ENCODE measurements around the gene CLIP1.

The CLIP1 gene

GRCh38 chr12:122245553-122245952 is 176.9 kb downstream of the CLIP1 start:
- no peak for DNase-seq (ENCODE audit: low spot score)

DNA sequence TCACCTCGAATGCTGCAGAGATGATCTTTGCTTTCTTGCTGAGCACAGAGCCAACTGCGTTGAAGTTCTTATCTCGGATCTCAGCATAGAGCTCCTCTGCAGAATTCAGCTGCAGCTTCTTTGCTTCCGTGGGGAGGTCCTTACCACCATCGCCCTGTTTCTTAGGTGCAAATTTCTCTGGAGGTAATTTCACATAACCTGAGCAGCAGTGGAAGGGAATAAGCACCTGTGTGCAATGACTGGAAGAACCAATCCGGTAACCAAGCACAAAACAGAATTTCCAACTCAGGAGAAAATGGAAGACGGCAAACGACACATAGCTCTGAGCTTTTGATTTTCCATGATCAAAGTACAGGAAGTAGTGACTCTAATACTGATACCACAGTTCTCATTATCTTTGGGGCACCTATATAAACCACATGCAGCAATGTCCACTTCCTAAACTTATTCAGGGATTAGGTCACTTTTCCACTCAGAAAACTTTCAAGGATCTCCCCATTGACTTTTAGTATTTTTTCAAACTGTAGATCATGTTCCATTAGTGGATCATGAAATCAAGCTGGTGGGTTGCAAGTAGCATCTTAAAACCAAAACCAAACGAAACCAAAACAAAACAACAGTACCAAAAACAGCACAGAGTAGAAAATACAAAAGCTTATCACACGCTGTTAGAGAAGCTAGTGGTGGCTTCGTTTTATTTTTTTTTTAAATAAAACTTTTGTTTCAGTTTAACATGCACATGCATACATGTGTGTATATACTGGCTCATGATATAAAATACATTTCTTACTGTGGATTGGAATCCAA is 177.7 kb downstream of the CLIP1 start:
- DNase-seq (ENCODE audit: low spot score), result no peak

- no peak for DNase-seq (ENCODE audit: low spot score)
These were observed 178.5 kb downstream of the CLIP1 start for GRCh38 chr12:122243965-122244364.

GRCh38 chr12:122238861-122239260 is 183.6 kb downstream of the CLIP1 start:
- DNase-seq (ENCODE audit: low spot score), result no peak

- DNase-seq (ENCODE audit: low spot score), result no peak
These were observed 186.7 kb downstream of the CLIP1 start for GRCh38 chr12:122235741-122236140.

- no peak for DNase-seq (ENCODE audit: low spot score)
These were observed 189.8 kb downstream of the CLIP1 start for GRCh38 chr12:122232691-122233090.

GRCh38 chr12:122230798-122231197 is 191.7 kb downstream of the CLIP1 start:
- DNase-seq (ENCODE audit: low spot score), result no peak

GRCh38 chr12:122228092-122228491 is 194.4 kb downstream of the CLIP1 start:
- no peak for DNase-seq (ENCODE audit: low spot score)

DNA sequence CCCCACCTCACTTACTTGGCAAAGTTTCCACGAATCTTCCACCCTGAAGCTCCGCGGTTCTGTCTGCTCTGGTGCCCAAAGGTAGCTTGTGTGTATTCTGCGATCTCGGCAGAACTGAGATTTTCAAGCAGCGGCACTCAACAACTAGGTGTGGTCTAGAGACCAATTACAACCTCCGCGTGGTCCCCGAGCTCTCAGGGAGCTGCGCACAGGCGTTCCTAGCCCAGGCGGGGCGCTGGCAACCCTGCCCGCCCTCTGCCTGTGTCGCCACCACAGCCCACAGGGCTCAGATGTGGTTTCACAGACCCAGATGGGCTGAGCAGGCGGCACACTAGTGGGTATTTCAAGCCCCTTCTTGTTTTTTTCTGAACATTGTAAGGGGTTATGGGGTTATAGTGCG is 195.1 kb downstream of the CLIP1 start:
- DNase-seq (ENCODE audit: low spot score), result no peak

GRCh38 chr12:122226366-122227125 is 195.9 kb downstream of the CLIP1 start:
- DNase-seq (ENCODE audit: low spot score), result peak; percentile 10

DNA sequence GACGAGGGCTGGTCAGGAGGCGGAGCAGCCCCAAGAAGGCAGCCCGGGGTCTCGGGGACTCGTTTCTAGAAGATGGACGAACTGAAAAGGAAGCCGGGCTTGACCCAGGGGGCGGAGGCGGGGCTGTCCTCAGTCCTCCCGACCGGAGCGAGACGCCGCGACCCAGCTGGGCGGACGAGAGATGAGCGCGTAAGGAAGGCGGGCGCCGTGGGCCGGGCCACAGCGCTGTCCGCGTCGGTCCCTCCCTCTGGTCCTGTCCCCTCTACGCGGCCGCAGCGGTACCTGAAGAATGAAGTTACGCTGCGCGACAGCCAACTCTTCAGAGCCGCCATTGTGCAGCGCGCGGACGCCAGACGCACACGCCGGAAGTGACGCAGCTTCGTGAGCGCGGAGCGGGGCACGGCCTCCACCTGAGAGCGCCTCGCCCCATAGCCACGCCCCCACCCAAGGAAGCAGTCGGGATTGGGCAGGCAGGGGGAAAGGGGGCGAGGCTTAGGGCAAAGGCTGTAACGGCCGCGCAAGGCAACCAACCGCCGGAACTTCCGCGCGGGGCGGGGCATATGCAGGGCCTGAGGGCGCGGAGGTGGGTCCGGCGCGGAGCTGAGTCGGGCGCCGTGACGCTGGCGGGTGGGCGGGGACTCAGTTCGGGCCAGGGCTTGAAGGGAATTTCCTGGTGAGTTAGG is 196.6 kb downstream of the CLIP1 start, which contains the start of gene DIABLO:
Gene DIABLO (minus strand): TSS at position 370 of the 683 bp plus-strand sequence. CDS start 38 bp downstream, at position 332.
- DNase-seq (ENCODE audit: low spot score), result peak; percentile 100
